ENCODE measurements around the gene MICU2.

MICU2 gene

DNA sequence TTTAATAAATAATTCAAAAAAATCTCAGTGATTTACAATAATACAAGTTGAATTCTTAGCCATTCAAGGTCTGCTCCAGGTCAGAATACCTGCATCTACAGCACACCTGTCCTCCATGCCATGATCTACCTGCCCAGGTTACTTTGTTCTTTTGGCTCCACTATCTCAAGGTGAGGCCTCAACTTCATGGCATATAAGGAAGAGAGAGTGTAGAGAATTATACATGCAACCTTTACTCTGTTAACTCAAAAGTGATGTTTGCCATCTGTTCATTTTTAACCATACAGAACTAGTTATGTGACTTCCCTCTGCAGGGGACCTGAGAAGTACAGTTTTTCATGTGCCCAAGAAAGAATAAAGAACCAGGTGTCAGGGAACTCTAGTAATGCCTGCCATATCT is 28.2 kb upstream of the MICU2 start:
- H3K4me3 ChIP-seq (replicated peaks; ENCODE audit: low read depth, low read length), result no peak overlapping the region
- TF ChIP-seq, protein P1, sequence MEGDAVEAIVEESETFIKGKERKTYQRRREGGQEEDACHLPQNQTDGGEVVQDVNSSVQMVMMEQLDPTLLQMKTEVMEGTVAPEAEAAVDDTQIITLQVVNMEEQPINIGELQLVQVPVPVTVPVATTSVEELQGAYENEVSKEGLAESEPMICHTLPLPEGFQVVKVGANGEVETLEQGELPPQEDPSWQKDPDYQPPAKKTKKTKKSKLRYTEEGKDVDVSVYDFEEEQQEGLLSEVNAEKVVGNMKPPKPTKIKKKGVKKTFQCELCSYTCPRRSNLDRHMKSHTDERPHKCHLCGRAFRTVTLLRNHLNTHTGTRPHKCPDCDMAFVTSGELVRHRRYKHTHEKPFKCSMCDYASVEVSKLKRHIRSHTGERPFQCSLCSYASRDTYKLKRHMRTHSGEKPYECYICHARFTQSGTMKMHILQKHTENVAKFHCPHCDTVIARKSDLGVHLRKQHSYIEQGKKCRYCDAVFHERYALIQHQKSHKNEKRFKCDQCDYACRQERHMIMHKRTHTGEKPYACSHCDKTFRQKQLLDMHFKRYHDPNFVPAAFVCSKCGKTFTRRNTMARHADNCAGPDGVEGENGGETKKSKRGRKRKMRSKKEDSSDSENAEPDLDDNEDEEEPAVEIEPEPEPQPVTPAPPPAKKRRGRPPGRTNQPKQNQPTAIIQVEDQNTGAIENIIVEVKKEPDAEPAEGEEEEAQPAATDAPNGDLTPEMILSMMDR (IDR thresholded peaks at IDR 0.05; ENCODE audit: low read depth, low read length, missing control alignments), result no peak
- DNase-seq (ENCODE audit: extremely low read depth, low read depth), result no peak

DNA sequence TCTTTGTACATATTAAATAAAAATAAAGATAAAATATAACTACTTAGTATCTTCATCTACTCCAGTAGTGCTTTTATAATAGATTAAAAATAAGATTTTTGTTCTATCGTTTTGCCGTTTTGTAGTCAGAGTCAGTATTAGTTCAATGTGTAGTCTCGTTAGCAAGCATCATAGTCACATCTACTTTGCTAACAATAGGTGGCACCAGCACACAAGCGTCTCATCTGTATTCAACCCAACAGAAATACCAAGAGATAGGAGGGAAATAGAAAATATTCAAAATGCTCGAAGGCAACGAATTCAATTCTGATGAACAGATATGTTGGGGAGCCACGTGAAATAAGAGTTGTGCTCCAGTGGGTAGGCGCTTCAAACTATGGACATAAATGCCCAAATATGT is 21.4 kb upstream of the MICU2 start:
- H3K4me3 ChIP-seq (replicated peaks; ENCODE audit: low read depth, low read length), result no peak overlapping the region
- TF ChIP-seq, protein P1 (IDR thresholded peaks at IDR 0.05; ENCODE audit: low read depth, low read length, missing control alignments), result peak; percentile 36
- DNase-seq (ENCODE audit: extremely low read depth, low read depth), result no peak

DNA sequence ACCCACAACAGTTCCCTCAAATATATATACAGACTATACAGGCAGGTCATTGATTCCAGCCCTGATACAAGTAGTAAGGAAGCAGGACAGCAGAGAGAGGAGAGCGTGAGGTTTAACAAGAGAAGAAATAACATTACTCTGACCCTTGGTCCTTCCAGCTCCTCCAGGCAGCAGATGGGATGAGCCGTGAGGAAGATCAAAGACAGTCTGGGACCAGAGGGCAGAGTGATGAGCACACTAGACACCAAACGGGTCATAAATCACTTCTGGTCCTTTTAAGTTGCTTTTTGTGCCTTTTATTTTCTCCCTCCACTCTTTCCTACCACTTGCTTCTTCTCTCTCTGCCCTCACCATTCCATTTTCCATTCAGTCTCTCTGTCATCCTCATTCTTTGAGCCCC is 16.9 kb upstream of the MICU2 start:
- H3K4me3 ChIP-seq (replicated peaks; ENCODE audit: low read depth, low read length), result no peak overlapping the region
- no peak for DNase-seq (ENCODE audit: extremely low read depth, low read depth)
- TF ChIP-seq, protein P1 (IDR thresholded peaks at IDR 0.05; ENCODE audit: low read depth, low read length, missing control alignments), result no peak

DNA sequence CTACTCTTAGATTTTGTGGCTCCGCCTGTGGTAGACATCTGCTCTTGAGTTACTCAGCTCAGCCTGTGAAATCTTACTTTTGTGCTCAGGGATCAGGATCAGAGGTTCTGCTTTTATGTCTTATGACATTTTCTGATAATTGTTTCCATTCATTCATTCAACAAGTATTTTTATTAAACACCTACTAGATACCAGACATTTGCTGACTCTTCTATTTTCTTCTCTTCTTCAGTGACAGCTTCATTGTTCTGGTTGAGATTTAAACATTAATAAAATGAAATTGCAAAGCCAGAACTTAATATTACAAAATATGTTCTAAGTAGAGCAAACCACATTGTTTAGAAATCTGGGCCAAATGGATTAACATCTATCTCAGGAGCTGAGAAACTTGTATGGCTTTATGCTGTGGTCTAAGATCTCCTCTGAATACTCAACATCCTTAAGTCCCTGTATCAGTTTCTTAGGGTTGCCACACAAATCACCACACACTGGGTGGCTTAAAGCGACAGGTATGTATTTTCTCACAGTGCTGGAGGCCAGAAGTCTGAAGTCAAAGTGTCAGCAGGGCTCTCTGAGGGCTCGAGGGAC is 15.8 kb upstream of the MICU2 start:
- TF ChIP-seq, protein P1 (IDR thresholded peaks at IDR 0.05; ENCODE audit: low read depth, low read length, missing control alignments), result no peak
- DNase-seq (ENCODE audit: extremely low read depth, low read depth), result no peak
- no peak overlapping the region for H3K4me3 ChIP-seq (replicated peaks; ENCODE audit: low read depth, low read length)

DNA sequence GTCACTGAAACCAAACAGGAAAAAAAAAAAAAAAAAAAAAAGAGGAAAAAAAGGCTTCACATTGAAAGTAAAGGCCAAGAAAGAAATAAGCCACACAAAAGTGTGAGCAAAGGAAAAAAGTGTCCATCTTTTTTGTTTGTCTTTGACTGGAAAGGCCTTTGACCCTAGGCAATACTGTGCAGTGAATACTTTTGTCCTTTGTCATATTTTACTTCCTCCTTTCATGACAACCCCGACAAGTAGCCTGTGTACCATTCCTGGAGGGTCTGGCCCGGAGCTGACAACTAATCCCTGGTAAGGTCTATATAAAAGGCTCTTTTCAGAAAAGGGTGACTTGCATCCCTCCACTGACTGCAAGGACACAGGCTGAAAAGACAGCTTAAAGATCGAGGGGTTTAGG is 12.9 kb upstream of the MICU2 start:
- no peak overlapping the region for H3K4me3 ChIP-seq (replicated peaks; ENCODE audit: low read depth, low read length)
- no peak for DNase-seq (ENCODE audit: extremely low read depth, low read depth)
- TF ChIP-seq, protein P1 (IDR thresholded peaks at IDR 0.05; ENCODE audit: low read depth, low read length, missing control alignments), result no peak

DNA sequence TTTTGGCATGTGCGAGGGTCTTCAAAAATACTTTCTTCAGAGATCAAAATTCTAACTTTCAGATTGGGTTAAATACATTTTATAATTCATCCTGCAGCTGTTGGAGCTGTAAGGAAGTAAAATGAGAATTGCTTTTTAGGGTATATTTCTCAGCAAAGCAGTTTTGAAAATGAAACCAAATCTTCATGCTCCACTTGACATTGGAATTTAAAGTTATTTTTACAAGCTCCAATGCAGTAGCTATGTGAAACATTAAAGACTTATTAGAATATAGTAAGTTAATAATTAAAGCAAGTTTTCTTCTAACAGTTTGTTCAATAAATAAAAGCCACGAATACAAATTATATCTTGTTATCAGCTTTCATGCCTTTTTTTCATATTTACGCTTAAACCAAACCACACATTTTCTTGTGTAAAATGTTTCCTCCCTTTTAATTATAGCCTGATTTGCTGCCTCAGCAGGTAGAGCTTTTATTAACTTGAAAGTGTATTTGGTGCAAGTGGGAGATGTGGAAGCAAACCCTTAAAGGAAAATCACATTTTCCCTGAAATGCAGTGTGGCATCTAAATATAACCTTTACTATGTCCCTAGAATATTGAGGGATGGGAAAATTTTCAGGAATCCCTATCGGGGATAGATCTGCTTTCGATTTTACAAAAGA is 12.4 kb upstream of the MICU2 start:
- TF ChIP-seq, protein P1 (IDR thresholded peaks at IDR 0.05; ENCODE audit: low read depth, low read length, missing control alignments), result no peak
- DNase-seq (ENCODE audit: extremely low read depth, low read depth), result no peak
- H3K4me3 ChIP-seq (replicated peaks; ENCODE audit: low read depth, low read length), result no peak overlapping the region

All from HFF-Myc (cell line).